GM12878 (cell line): ENCODE results near the gene C17orf58. TPM values are rescaled to one million over a fixed set of nuclear protein-coding genes. Genes with fewer than 3 reads are reported as not detected.

Source experiments
- ATAC-seq: fragments of 200-7000 bp; cut with Tn5 transposase; 3 replicates; pipeline ENCODE4 v1.9.1; 2020; ENCODE audit warnings: mild to moderate bottlenecking, moderate library complexity
- BruUV-seq: library from RNA; stranded (reverse); fragments of 400-500 nt; replicated peaks from 2 replicates; lab custom pipeline; 2021; lab: Mats Ljungman, UMichigan
- CTCF ChIA-PET: fragments of 300-600 bp; sonication (Branson Sonifier 250); formaldehyde crosslinking; extraction: SDS; loops from one replicate; lab custom pipeline; 2021; ENCODE audit warnings: inconsistent platforms; lab: Yijun Ruan, JAX
- POLR2A ChIA-PET: fragments of 350-600 bp; formaldehyde crosslinking; extraction: SDS; loops from one replicate; lab custom pipeline; 2021; ENCODE audit warnings: inconsistent platforms; lab: Charles Lee
- RAD21 ChIA-PET: fragments of 300-600 bp; sonication (Branson Sonifier 250); formaldehyde crosslinking; loops from one replicate; lab custom pipeline; 2023; ENCODE audit warnings: antibody characterized with exemption; ENCODE audit not compliant: unreplicated experiment; lab: Charles Lee
- SMC1A ChIA-PET: fragments of 300-600 bp; sonication (Branson Sonifier 250); formaldehyde crosslinking; loops from one replicate; lab custom pipeline; 2023; ENCODE audit not compliant: unreplicated experiment, uncharacterized antibody; lab: Charles Lee
- DNase-seq: peaks from one replicate; pipeline ENCODE4 v3.0.0-alpha.2; 2011; ENCODE audit warnings: low read depth, low spot score
- FAIRE-seq: peaks from 3 replicates; lab custom pipeline; 2011; peaks lifted over from hg19 to GRCh38; lab: Jason Lieb, UNC
- H2AFZ ChIP-seq: 2 replicates; pipeline ENCODE4 v1.6.0; 2011; ENCODE audit warnings: low read depth, low read length, control low read depth; ENCODE audit not compliant: control insufficient read depth
- H3K27ac ChIP-seq: 2 replicates; pipeline ENCODE4 v1.5.1; 2011; ENCODE audit warnings: control low read depth; ENCODE audit not compliant: control insufficient read depth, insufficient read depth
- H3K27me3 ChIP-seq, 2 experiments: replicated peaks in 1 of 2; 2 replicates each; pipeline versions ENCODE4 v1.6.0 to v1.6.1; 2011; ENCODE audit warnings: low read length in 1 of 2; ENCODE audit not compliant: control insufficient read depth in 2 of 2, insufficient read depth in 2 of 2
- H3K36me3 ChIP-seq, 2 experiments: 2 replicates each; pipeline ENCODE4 v1.5.1; 2011; ENCODE audit warnings: low read length in 1 of 2; ENCODE audit not compliant: control insufficient read depth in 2 of 2, insufficient read depth in 2 of 2
- H3K4me1 ChIP-seq: 2 replicates; pipeline ENCODE4 v1.6.1; 2011; ENCODE audit warnings: mild to moderate bottlenecking, low read length, moderate library complexity, mixed read lengths; ENCODE audit not compliant: control insufficient read depth, insufficient read depth
- H3K4me2 ChIP-seq: 2 replicates; pipeline ENCODE4 v1.6.0; 2011; ENCODE audit warnings: control low read depth; ENCODE audit not compliant: control insufficient read depth, insufficient read depth
- H3K4me3 ChIP-seq: fragments of 200-600 bp; sonication (generic); 2 replicates; pipeline ENCODE4 v1.5.1; 2016
- H3K79me2 ChIP-seq: 2 replicates; pipeline ENCODE4 v1.6.0; 2011; ENCODE audit warnings: low read length; ENCODE audit not compliant: control insufficient read depth, insufficient read depth
- H3K9ac ChIP-seq: 2 replicates; pipeline ENCODE4 v1.8.0; 2011; ENCODE audit warnings: low read length, control low read depth, mixed read lengths; ENCODE audit not compliant: control insufficient read depth, insufficient read depth
- H3K9me3 ChIP-seq: replicated peaks from 3 replicates; pipeline ENCODE4 v1.5.1; 2011; ENCODE audit warnings: mild to moderate bottlenecking, low read length; ENCODE audit not compliant: control insufficient read depth, insufficient read depth
- H4K20me1 ChIP-seq: 2 replicates; pipeline ENCODE4 v1.6.0; 2011; ENCODE audit not compliant: control insufficient read depth, insufficient read depth
- CBFB ChIP-seq: IDR thresholded peaks from 2 replicates; pipeline ENCODE4 v1.6.1; 2016; ENCODE audit warnings: antibody characterized with exemption, low read depth
- EED ChIP-seq: sonication (generic); IDR thresholded peaks from 2 replicates; pipeline ENCODE4 v1.6.1; 2016; ENCODE audit warnings: antibody characterized with exemption, low read depth
- EP300 ChIP-seq, 2 experiments: fragments of 150-350 bp in 1 of 2; IDR thresholded peaks; 2 replicates each; pipeline ENCODE4 v1.6.1; 2011 to 2012; ENCODE audit warnings: low read depth in 2 of 2, low read length in 2 of 2, borderline replicate concordance in 1 of 2, improper control_type of control experiment in 1 of 2, inconsistent platforms in 1 of 2; ENCODE audit not compliant: control insufficient read depth in 1 of 2
- FOS ChIP-seq: IDR thresholded peaks from 3 replicates; pipeline ENCODE4 v1.6.1; 2011; ENCODE audit warnings: borderline replicate concordance; ENCODE audit not compliant: insufficient read length; ENCODE audit errors: extremely low read depth
- NFYB ChIP-seq: IDR thresholded peaks from 2 replicates; pipeline ENCODE4 v1.6.1; 2011; ENCODE audit warnings: low read depth, mild to moderate bottlenecking, low read length, improper control_type of control experiment, moderate library complexity; ENCODE audit not compliant: insufficient read depth
- PAX5 ChIP-seq: IDR thresholded peaks from 2 replicates; pipeline ENCODE4 v1.6.1; 2011; ENCODE audit warnings: low read depth, low read length, borderline replicate concordance
- POLR2AphosphoS5 ChIP-seq: IDR thresholded peaks from 2 replicates; pipeline ENCODE4 v1.6.1; 2011; ENCODE audit warnings: mild to moderate bottlenecking, low read length, inconsistent platforms
- SMAD1 ChIP-seq: fragments of 450-650 bp; IDR thresholded peaks from 2 replicates; pipeline ENCODE4 v1.6.1; 2018; ENCODE audit warnings: mild to moderate bottlenecking, low read depth; ENCODE audit not compliant: partially characterized antibody
- SRF ChIP-seq, 2 experiments: IDR thresholded peaks; 2 replicates each; pipeline ENCODE4 v1.6.1; 2011; ENCODE audit warnings: low read depth in 2 of 2, low read length in 2 of 2, mild to moderate bottlenecking in 1 of 2, moderate library complexity in 1 of 2
- TARDBP ChIP-seq: IDR thresholded peaks from 2 replicates; pipeline ENCODE4 v1.6.1; 2016; ENCODE audit warnings: borderline replicate concordance
- ZNF274 ChIP-seq: IDR thresholded peaks from one replicate; pipeline ENCODE4 v1.8.0; 2011; ENCODE audit not compliant: insufficient read length, insufficient read depth
- ZNF622 ChIP-seq: fragments of 450-650 bp; IDR thresholded peaks from 2 replicates; pipeline ENCODE4 v1.6.1; 2017; ENCODE audit warnings: mild to moderate bottlenecking, inconsistent platforms
- WGBS: methylation state at CpG from one replicate; pipeline ENCODE4 v1.1.6; 2016; ENCODE audit warnings: low lambda C conversion rate; ENCODE audit not compliant: insufficient replicate concordance, insufficient coverage; ENCODE audit errors: missing lambda C conversion rate; 5-methylcytosine and 5-hydroxymethylcytosine counted together
- in situ Hi-C: fragments of 300-500 bp; cut with MboI; formaldehyde crosslinking; loops from 9 replicates; pipeline ENCODE4 v1.14.3; 2018; ENCODE audit warnings: mixed read lengths
- intact Hi-C: fragments of 100-400 bp; cut with micrococcal nuclease; formaldehyde crosslinking; loops from one replicate; pipeline ENCODE4 v1.14.2; 2022; ENCODE audit not compliant: unreplicated experiment
- polyA plus RNA-seq, 11 experiments: library from polyadenylated mRNA; depleted of rRNA in 4 of 11; unstranded in 6 of 11; stranded (reverse) in 5 of 11; fragments of >200 nt; fragmentation: Nextera tagmentation in 4 of 11; fragmentation: Illumina TruSeq in 1 of 11; extraction: Ambion mirVana in 4 of 11; extraction: Trizol in 1 of 11; gene quantifications; 1 replicate in 1 of 11; 2 replicates in 10 of 11; pipeline versions ENCODE4 v1.2.1 to v1.2.3, GENCODE V29; 2011 to 2016; ENCODE audit warnings: inconsistent platforms in 2 of 11, missing spikeins in 2 of 11, low read depth in 1 of 11
- total RNA-seq, 4 experiments: library from RNA; depleted of rRNA in 3 of 4; stranded (reverse); fragments of >200 nt in 3 of 4; fragmentation: Illumina TruSeq in 1 of 4; extraction: Trizol in 1 of 4; gene quantifications; 2 replicates each; pipeline versions ENCODE4 v1.2.1 to v1.2.3, GENCODE V29; 2013 to 2021
- TF ChIP-seq, protein P1 (sequence below): fragments of 150-350 bp; IDR thresholded peaks from 2 replicates; pipeline ENCODE4 v1.6.1; 2014; ENCODE audit warnings: mild to moderate bottlenecking, low read depth, low read length

C17orf58 gene
- total and polyA plus RNA-seq, 10 of the 15 experiments (the other 5 are each of a cell fraction or from before 2014, with no cell fraction given): 3.3 to 12.3 (median 6.2) TPM

DNA sequence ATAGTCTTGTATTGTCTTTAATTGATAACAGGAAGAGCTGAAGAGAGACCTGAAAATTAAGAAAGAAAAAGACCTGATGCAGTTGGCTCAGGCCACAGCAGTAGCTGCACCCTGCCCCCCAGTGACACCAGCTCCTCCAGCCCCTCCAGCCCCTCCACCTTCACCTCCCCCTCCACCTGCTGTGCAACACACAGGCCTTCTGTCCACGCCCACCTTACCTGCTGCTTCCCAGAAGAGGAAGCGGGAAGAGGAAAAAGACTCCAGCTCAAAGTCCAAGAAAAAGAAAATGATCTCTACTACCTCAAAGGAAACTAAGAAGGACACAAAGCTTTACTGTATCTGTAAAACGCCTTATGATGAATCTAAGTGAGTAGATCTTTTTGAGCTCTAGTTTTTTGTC, 36.8 kb downstream of the C17orf58 start:
- ChIA-PET CTCF (interaction anchor here (1.2 to 1.9 kb wide), 8 partner anchors 10 to 350 kb away, joined by 3 to 7 read pairs (median 4); partner anchors contain the start of gene BPTF), RAD21 (interaction anchor here (0.6 kb wide), 1 partner anchor 141 kb away, joined by 3 read pairs; no protein-coding TSS in a partner anchor), POLR2A (interaction anchor here (1.3 kb wide), 1 partner anchor 121 kb away, joined by 3 read pairs; no protein-coding TSS in a partner anchor), SMC1A (interaction anchor here (0.6 to 1.2 kb wide), 5 partner anchors 8 to 160 kb away, joined by 3 to 6 read pairs (median 3); no protein-coding TSS in a partner anchor)
- H3K27me3 ChIP-seq: no peaks in the 10 kb centered on the region
- no peaks in the 10 kb centered on the region for H3K4me1 ChIP-seq
- no peak for TF ChIP-seq ZNF622
- TF ChIP-seq, protein P1, sequence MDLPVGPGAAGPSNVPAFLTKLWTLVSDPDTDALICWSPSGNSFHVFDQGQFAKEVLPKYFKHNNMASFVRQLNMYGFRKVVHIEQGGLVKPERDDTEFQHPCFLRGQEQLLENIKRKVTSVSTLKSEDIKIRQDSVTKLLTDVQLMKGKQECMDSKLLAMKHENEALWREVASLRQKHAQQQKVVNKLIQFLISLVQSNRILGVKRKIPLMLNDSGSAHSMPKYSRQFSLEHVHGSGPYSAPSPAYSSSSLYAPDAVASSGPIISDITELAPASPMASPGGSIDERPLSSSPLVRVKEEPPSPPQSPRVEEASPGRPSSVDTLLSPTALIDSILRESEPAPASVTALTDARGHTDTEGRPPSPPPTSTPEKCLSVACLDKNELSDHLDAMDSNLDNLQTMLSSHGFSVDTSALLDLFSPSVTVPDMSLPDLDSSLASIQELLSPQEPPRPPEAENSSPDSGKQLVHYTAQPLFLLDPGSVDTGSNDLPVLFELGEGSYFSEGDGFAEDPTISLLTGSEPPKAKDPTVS: no peak
- no peak for TF ChIP-seq SMAD1
- no peak for TF ChIP-seq SRF (IDR thresholded peaks at IDR 0.05; ENCODE audit: low read depth in 2 of 2, low read length in 2 of 2)
- no peak for TF ChIP-seq CBFB
- no peak for TF ChIP-seq PAX5
- no peak for TF ChIP-seq POLR2AphosphoS5
- TF ChIP-seq NFYB: no peak
- no peak for TF ChIP-seq ZNF274
- TF ChIP-seq EED: no peak
- TF ChIP-seq TARDBP: no peak
- no peak for TF ChIP-seq FOS
- TF ChIP-seq EP300 (IDR thresholded peaks at IDR 0.05; ENCODE audit: borderline replicate concordance in 1 of 2, control insufficient read depth in 1 of 2, low read depth in 2 of 2, low read length in 2 of 2): no peak
- no peaks in the 10 kb centered on the region for H3K79me2 ChIP-seq
- ATAC-seq (no peak), DNase-seq (no peak), FAIRE-seq (no peak)
- no peak overlapping the region for H3K9ac ChIP-seq
- no peaks in the 10 kb centered on the region for H3K9me3 ChIP-seq
- H3K4me3 ChIP-seq: no peak overlapping the region
- no peaks in the 10 kb centered on the region for H4K20me1 ChIP-seq
- intact Hi-C loops: no loop called here
- no TSS peak for BruUV-seq
- 89% methylated on average over 3 of the region's 3 CpGs for WGBS
- no peak overlapping the region for H3K4me2 ChIP-seq
- no peak overlapping the region for H2AFZ ChIP-seq
- in situ Hi-C loops: no loop called here
- H3K27ac ChIP-seq: no peak overlapping the region
- H3K36me3 ChIP-seq: peaks cover 2 to 4% of the 10 kb centered on the region in 2 experiments; a peak in 3 of 4 replicates
